HG02852 (cell line): ENCODE data around the gene LDLRAD4.

ENCODE experiments used
- ATAC-seq: cut with Tn5 transposase; IDR thresholded peaks from one replicate; pipeline ENCODE4 v1.9.1; 2021; ENCODE audit warnings: mild to moderate bottlenecking, moderate library complexity; ENCODE audit not compliant: unreplicated experiment

LDLRAD4 gene

GRCh38 chr18:13380691-13381070 lies 162.1 kb downstream of the LDLRAD4 start:
- ATAC-seq, result no peak

- no peak for ATAC-seq
Measured at GRCh38 chr18:13381331-13381730, 162.8 kb downstream of the LDLRAD4 start.

GRCh38 chr18:13381944-13382365 lies 163.4 kb downstream of the LDLRAD4 start:
- no peak for ATAC-seq

- ATAC-seq, result no peak
Measured at GRCh38 chr18:13382366-13382953, 163.9 kb downstream of the LDLRAD4 start.

GRCh38 chr18:13382954-13383827 lies 164.6 kb downstream of the LDLRAD4 start:
- ATAC-seq, result no peak

GRCh38 chr18:13386891-13387801 lies 168.6 kb downstream of the LDLRAD4 start:
- no peak for ATAC-seq

- ATAC-seq, result no peak
Measured at GRCh38 chr18:13387855-13388548, 169.4 kb downstream of the LDLRAD4 start.

- no peak for ATAC-seq
Measured at GRCh38 chr18:13388586-13389490, 170.3 kb downstream of the LDLRAD4 start.

- ATAC-seq, result no peak
Measured at GRCh38 chr18:13389491-13390131, 171.1 kb downstream of the LDLRAD4 start.

GRCh38 chr18:13390196-13390595 lies 171.6 kb downstream of the LDLRAD4 start:
- ATAC-seq, result no peak

- ATAC-seq, result no peak
Measured at GRCh38 chr18:13390711-13391110, 172.2 kb downstream of the LDLRAD4 start.

GRCh38 chr18:13392029-13392750 lies 173.6 kb downstream of the LDLRAD4 start:
- no peak for ATAC-seq

- ATAC-seq, result no peak
Measured at GRCh38 chr18:13392899-13393298, 174.3 kb downstream of the LDLRAD4 start.

- ATAC-seq, result no peak
Measured at GRCh38 chr18:13393338-13393737, 174.8 kb downstream of the LDLRAD4 start.

GRCh38 chr18:13394801-13395200 lies 176.2 kb downstream of the LDLRAD4 start:
- no peak for ATAC-seq

- no peak for ATAC-seq
Measured at GRCh38 chr18:13395577-13395976, 177.0 kb downstream of the LDLRAD4 start.

GRCh38 chr18:13397504-13398163 lies 179.1 kb downstream of the LDLRAD4 start:
- no peak for ATAC-seq

- ATAC-seq, result no peak
Measured at GRCh38 chr18:13398631-13399030, 180.1 kb downstream of the LDLRAD4 start.
